ENCODE data around the gene ZNF511.
A peak's percentile ranks its signal among the peaks of the same experiment; 100 is the strongest.

ZNF511 gene

DNA sequence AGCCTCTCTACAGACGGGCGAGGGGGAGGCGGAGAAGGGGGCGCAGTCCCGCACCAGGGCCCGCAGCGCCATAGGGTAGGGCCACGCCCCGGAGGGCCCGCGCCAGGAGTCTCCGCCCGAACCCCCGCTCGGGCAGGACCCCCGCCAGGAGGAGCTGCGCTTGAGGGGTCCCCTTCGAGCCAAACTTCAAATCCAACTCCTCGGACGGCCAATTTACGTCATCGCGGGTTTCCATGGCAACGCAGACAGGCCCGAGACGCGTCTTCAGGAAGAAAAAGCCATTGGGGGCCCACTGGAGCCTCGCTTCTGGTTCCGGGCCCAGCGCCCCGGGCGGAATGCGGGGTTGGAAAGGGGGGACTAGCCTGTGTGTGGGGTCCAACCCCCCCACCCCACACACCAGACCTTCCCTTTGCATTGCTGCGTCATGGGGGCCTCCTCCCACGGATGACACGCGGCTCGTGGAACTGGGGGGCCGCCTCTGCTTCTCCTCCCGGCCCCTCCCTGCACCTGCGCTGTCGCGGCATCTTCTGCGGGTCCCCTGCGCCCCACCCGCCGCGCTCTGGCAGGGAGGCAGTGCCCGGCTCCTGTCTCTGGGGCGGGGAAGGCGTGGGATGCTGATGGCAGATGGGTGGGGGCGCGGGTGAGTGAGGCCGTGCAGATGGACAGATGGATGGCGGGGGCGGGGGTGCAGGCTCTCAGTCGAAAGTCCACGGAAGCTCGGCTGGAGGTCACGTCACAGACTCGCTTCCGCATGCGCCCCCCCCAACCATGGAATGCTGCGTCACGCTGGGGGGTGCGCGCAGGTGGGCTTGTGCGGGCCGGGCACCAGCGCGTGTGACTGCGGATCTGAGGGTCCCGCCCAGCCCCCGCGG lies 26.8 kb downstream of the ZNF511 start:
- Histone ChIP-seq H3K36me3 (replicated peaks) (no peaks in the 10 kb centered on the region), H3K9me3 (no peaks in the 10 kb centered on the region), H3K4me3 (no peak overlapping the region), H3K27me3 (ENCODE audit: low read depth) (peaks cover 49% of the 10 kb centered on the region), H3K4me1 (no peaks in the 10 kb centered on the region; the same call in 1 of the 2 replicates)
- in situ Hi-C loops (cut with MboI; ENCODE audit: low sequenced_read_pairs): no loop called here
- DNase-seq (ENCODE audit: low spot score in 2 of 2): peak in 1 of 2 experiments; percentile 64

DNA sequence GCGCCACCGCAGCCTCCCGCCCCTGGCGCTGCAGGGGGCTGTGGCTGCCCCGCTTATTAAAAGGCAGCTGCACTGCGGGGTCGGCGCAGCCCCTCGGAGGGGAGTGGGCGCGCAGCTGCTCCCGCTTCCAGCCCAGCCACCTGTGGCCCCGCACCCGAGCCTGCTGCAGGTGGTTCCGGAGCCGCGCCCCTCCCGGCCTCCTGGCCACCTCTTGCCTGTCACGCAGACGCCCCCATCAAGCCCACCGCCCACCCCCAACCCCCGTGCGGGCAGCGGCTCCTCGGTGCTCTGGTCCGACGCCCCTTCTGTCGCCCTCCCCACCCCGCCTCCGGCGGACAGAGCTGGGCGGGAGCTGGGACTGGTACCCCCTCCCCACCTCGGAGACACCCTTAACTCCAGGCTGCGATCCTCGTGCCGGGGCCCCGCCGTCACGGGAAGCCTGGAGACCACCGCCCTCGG lies 27.4 kb downstream of the ZNF511 start:
- no peaks in the 10 kb centered on the region for H3K36me3 ChIP-seq (replicated peaks)
- no peak for DNase-seq (ENCODE audit: low spot score in 2 of 2)
- no peaks in the 10 kb centered on the region; the same call in 1 of the 2 replicates for H3K4me1 ChIP-seq
- H3K27me3 ChIP-seq (ENCODE audit: low read depth): peaks cover 47% of the 10 kb centered on the region
- in situ Hi-C loops (cut with MboI; ENCODE audit: low sequenced_read_pairs): no loop called here
- H3K4me3 ChIP-seq: no peak overlapping the region
- no peaks in the 10 kb centered on the region for H3K9me3 ChIP-seq

DNA sequence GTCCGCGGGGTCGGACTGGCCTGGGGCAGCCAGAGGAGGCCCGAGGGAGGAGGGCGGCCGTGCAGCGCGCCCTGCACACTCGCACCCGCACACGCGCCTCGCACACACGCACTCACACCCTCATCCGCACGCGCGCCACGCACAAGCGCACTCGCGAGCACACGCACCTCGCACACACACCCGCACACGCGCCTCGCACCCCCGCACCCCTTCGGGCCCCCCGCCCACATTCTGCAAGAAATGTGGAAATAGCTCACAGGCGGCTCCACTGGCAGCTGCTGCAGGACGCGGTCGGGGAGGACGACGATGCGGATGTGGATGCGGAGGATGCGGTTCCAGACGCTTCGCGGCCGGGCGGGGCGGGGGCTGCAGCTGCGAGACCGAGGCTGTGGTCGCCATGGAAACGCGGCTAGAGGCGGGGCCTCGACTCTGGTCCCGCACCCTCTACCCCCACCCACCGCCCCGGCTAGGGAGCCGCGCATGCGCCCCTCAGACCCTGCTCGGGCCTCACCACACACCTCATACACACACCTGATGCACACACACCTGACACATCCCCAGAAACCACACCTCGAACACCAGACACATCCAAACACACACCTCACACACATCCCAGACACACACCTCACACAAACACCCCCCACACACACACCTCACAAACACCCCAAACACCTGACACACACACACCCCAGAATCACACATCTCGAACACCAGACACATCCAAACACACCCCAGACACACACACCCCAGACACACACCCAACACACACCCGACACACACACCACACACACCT lies 28.1 kb downstream of the ZNF511 start, which contains the start of gene CALY:
CALY (minus strand) TSS at position 320 of the 793 bp plus-strand sequence. CDS start 7,907 bp downstream, outside the sequence.
- no peaks in the 10 kb centered on the region for H3K9me3 ChIP-seq
- peak in 1 of 2 experiments; percentile 83 for DNase-seq (ENCODE audit: low spot score in 2 of 2)
- peaks cover 40% of the 10 kb centered on the region for H3K27me3 ChIP-seq (ENCODE audit: low read depth)
- H3K4me1 ChIP-seq: no peaks in the 10 kb centered on the region; the same call in 1 of the 2 replicates
- in situ Hi-C loops (cut with MboI; ENCODE audit: low sequenced_read_pairs): no loop called here
- H3K36me3 ChIP-seq (replicated peaks): no peaks in the 10 kb centered on the region
- H3K4me3 ChIP-seq: no peak within 1 kb of the TSS

DNA sequence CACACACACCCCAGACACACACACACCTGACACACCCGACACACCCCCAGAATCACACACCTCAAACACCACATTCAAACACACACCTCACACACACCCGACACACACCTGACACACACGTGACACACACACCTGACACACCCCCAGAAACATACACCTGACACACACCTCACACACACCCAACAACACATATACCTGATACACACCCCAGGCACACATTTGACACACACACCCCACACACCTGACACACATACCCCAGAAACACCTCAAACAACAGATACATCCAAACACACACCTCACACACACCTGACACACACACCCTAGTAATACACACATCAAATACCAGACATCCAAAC lies 28.6 kb downstream of the ZNF511 start:
- Histone ChIP-seq H3K4me1 (no peaks in the 10 kb centered on the region; the same call in 1 of the 2 replicates), H3K36me3 (replicated peaks) (no peaks in the 10 kb centered on the region), H3K27me3 (ENCODE audit: low read depth) (peaks cover 35% of the 10 kb centered on the region), H3K9me3 (no peaks in the 10 kb centered on the region), H3K4me3 (no peak overlapping the region)
- no peak for DNase-seq (ENCODE audit: low spot score in 2 of 2)
- in situ Hi-C loops (cut with MboI; ENCODE audit: low sequenced_read_pairs): no loop called here

DNA sequence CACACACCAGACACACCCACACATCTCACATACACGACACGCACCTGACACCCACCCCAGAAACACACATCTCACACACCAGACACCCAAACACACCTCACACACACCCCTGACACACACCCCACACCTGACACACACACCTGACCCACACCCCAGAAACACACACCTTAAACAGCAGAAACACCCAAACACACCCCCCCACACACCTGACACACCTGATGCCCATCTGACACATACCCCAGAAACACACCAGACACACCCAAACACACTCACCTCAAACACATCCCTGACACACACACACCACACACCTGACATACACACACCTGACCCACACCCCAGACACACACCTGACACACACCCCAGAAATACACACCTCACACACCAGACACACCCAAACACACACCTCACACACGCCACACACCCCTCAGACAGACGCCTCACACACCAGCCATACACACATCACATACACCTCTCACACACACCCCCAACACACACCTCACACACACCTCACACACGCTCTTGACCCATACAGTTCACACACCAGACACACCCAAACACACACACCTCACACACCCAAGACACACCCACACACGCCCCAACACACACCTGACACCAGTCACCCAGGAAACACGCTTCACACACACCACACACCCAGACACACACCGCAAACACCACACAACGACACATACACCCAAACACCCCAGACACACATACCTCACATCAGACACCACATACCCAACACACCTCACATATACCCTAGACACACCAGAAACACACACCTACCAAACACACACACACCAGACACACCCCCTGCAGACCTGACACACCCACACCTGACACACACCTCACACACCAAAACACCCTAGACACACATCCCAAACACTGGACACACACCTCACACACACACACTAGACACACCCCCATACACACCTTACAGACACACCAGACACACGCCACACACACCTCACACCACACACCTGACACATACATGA lies 29.7 kb downstream of the ZNF511 start:
- H3K36me3 ChIP-seq (replicated peaks): no peaks in the 10 kb centered on the region
- no peak overlapping the region for H3K4me3 ChIP-seq
- H3K27me3 ChIP-seq (ENCODE audit: low read depth): peaks cover 30% of the 10 kb centered on the region
- no peaks in the 10 kb centered on the region for H3K9me3 ChIP-seq
- no peaks in the 10 kb centered on the region; the same call in 1 of the 2 replicates for H3K4me1 ChIP-seq
- in situ Hi-C loops (cut with MboI; ENCODE audit: low sequenced_read_pairs): no loop called here
- DNase-seq (ENCODE audit: low spot score in 2 of 2): no peak

DNA sequence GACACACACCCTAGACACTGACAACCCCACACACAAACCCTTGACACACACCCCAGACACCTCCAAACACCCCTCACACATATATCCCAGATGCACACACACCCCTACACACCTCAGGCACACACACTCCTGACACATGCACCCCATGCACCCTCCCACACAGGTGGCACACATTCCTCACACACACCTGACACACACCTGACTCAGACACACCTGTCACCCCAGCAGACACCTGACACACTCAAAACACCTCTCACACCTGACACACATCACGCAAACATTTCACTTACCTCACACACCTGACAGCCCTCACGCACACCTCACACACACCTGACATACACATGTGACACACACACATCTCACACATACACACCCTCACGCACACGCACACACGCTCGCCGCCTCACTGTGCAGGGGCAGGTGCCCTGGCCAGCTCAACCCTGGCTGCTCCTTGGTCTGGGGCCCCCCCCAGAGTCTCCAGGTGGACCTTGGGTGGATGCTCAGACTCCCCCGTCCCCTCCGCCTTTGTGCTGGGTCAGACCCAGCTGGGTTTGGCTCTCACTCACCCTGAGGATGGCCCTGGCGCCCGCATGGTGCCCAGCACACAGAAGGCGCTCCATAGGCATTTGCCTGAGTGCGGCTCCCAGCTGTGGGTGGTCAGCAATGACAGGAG lies 31.1 kb downstream of the ZNF511 start:
- no peak for DNase-seq (ENCODE audit: low spot score in 2 of 2)
- Histone ChIP-seq H3K4me3 (no peak overlapping the region), H3K36me3 (replicated peaks) (no peaks in the 10 kb centered on the region), H3K9me3 (no peaks in the 10 kb centered on the region), H3K4me1 (no peaks in the 10 kb centered on the region; the same call in 1 of the 2 replicates), H3K27me3 (ENCODE audit: low read depth) (peaks cover 26% of the 10 kb centered on the region)
- in situ Hi-C loops (cut with MboI; ENCODE audit: low sequenced_read_pairs): no loop called here

DNA sequence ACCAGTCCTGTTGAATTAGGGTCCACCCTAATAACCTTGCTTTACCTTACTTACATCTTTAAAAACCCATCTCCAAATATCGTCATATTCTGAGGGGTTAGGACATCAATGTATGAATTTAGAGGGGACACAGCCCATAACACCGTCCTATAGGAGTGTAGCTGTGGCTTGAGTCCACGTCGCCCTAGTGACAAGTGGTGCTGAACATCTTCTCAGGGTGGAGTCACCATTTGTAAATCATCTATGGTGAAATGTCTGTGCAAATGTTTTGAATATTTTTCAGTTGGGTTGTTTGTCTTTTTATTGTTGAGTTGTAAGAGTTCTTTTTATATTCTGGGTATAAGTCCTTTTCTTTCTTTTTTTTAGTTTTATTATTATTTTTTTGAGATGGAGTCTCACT lies 33.3 kb downstream of the ZNF511 start:
- in situ Hi-C loops (cut with MboI; ENCODE audit: low sequenced_read_pairs): no loop called here

DNA sequence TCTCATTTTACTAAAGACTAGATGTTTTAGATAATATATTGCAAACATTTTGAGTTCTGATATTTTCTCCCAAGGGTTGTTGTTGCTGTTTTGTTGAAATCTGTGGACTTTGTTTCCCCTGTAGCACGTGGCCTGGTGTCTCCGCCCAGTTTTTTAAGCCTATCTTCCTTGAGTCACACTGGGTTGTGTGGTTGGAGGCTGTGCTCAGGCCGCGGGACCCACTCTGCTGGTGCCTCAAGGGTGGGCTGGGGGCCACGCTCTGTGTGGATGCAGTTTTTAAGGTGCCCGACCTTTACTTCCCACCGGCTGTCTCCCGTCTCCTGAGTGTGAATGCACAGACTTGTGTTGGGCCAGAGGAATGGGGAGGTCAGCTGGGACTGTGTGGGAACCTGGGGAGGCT lies 34.2 kb downstream of the ZNF511 start:
- DNase-seq (ENCODE audit: low spot score in 2 of 2): no peak
- no peaks in the 10 kb centered on the region for H3K27me3 ChIP-seq (ENCODE audit: low read depth)
- in situ Hi-C loops (cut with MboI; ENCODE audit: low sequenced_read_pairs): no loop called here
- no peak overlapping the region for H3K4me3 ChIP-seq
- H3K36me3 ChIP-seq (replicated peaks): no peaks in the 10 kb centered on the region
- H3K4me1 ChIP-seq: no peaks in the 10 kb centered on the region
- no peaks in the 10 kb centered on the region; the same call in 1 of the 2 replicates for H3K9me3 ChIP-seq

More for the DNA sequence above, 33.3 kb downstream of the ZNF511 start:
- peaks cover 5% of the 10 kb centered on the region for H3K27me3 ChIP-seq (ENCODE audit: low read depth)
- no peaks in the 10 kb centered on the region for H3K4me1 ChIP-seq
- no peak overlapping the region for H3K4me3 ChIP-seq
- no peak for DNase-seq (ENCODE audit: low spot score in 2 of 2)
- no peaks in the 10 kb centered on the region for H3K36me3 ChIP-seq (replicated peaks)
- H3K9me3 ChIP-seq: no peaks in the 10 kb centered on the region; the same call in 1 of the 2 replicates

DNA sequence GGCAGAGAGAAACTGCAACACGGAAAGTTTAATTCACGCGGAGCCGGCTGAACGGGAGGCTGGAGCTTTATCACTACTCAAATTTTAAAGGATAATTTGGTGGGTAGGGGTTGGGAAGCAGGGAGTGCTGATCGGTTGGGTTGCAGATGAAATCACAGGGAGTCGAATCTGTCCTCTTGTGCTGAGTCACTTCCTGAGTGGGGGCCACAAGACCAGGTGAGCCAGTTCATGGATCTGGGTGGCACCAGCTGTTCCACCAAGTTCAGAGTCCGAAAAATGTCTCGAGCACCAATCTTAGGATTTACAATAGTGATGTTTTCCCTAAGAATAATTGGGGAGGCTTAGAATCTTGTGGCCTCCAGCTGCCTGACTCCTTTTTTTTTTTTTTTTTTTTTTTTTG lies 34.8 kb downstream of the ZNF511 start:
- no peak for DNase-seq (ENCODE audit: low spot score in 2 of 2)
- no peaks in the 10 kb centered on the region for H3K4me1 ChIP-seq
- H3K36me3 ChIP-seq (replicated peaks): no peaks in the 10 kb centered on the region
- no peaks in the 10 kb centered on the region; the same call in 1 of the 2 replicates for H3K9me3 ChIP-seq
- H3K4me3 ChIP-seq: no peak overlapping the region
- no peaks in the 10 kb centered on the region for H3K27me3 ChIP-seq (ENCODE audit: low read depth)
- in situ Hi-C loops (cut with MboI; ENCODE audit: low sequenced_read_pairs): no loop called here

DNA sequence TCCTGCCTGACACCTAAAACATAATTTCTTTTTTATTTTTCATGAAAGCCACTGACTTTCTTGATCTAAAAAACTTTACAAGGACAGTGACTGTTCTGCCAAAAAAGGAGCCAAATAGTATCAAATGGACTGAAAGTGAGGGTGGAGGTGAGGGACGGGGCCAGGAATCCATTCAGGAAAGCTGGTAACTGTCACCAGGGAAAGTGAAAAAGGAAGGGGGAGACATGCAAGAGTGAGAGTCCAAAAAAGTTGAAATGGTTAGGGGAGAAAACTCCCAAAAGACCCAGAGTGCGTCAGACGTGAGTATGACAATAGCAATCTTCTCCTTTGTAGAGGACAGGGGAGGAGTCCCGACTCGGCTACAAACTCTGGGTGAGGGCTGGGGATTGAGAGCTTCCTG lies 35.5 kb downstream of the ZNF511 start:
- Histone ChIP-seq H3K4me1 (no peaks in the 10 kb centered on the region), H3K27me3 (ENCODE audit: low read depth) (no peaks in the 10 kb centered on the region), H3K9me3 (no peaks in the 10 kb centered on the region; the same call in 1 of the 2 replicates), H3K36me3 (replicated peaks) (no peaks in the 10 kb centered on the region), H3K4me3 (no peak overlapping the region)
- DNase-seq (ENCODE audit: low spot score in 2 of 2): no peak
- in situ Hi-C loops (cut with MboI; ENCODE audit: low sequenced_read_pairs): no loop called here

DNA sequence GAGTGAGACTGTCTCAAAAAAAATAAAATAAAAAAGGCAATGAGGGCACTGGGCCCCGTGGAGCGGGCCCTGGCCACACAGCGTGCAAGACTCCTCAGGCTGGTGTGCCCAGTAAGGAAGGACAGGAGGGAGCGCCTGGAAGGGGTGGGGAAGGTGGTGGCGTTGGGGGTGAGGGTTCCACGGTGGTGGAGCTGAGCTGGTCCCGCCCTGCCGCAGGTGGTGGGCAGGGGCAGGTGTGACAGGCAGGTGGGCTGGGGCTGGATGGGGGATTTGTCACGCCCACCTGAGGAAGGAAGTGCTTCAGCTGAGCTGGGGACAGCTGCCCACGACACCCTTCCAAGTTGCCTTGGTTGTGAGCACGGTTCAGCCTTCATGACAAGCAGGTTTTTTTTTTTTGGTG lies 37.7 kb downstream of the ZNF511 start:
- no peak for DNase-seq (ENCODE audit: low spot score in 2 of 2)
- Histone ChIP-seq H3K27me3 (ENCODE audit: low read depth) (no peaks in the 10 kb centered on the region), H3K4me3 (no peak overlapping the region), H3K36me3 (replicated peaks) (no peaks in the 10 kb centered on the region), H3K4me1 (no peaks in the 10 kb centered on the region), H3K9me3 (no peaks in the 10 kb centered on the region; the same call in 1 of the 2 replicates)
- in situ Hi-C loops (cut with MboI; ENCODE audit: low sequenced_read_pairs): no loop called here

DNA sequence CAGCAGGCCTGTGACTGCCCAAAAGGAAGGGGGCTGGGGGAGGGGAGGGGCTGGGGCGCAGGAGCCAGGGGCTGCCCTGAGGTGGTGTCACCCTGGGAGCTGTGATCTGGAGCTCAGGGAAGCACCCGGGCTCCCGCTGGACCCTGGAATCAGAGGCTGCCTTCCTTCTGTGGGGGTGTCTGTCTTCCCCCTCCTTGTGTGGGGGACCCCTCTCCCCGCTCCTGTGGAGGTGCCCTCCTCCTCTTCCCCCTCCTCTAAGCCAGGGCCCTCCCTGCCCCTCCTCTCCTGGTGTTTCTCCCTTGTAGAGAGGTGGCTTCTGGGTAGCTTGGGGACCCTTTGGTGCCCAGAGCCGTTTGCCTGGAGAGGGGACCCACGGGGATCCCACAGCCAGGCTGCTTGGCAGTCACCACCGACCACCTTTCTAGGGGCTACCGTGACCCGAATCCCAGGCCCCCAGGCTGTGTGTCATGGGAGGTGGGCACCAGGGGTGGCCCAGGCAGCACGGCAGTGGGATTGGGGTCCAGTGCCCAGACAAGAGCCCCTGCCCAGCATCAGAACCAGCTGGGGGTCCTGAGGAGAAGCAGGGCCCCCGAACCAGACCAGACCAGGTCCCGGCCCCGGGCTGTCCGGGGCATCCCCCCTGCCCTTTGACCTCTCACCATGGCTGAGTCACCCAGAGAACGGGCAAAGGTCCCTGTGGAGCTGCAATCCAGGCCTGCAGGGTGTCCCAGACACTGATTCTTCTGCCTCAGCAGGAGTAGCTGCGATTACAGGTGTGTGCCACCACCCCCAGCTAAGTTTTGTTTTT lies 39.2 kb downstream of the ZNF511 start:
- Histone ChIP-seq H3K36me3 (replicated peaks) (no peaks in the 10 kb centered on the region), H3K4me3 (no peak overlapping the region), H3K27me3 (ENCODE audit: low read depth) (no peaks in the 10 kb centered on the region), H3K4me1 (no peaks in the 10 kb centered on the region), H3K9me3 (no peaks in the 10 kb centered on the region; the same call in 1 of the 2 replicates)
- in situ Hi-C loops (cut with MboI; ENCODE audit: low sequenced_read_pairs): no loop called here
- DNase-seq (ENCODE audit: low spot score in 2 of 2): no peak
